Vagina (tissue), 2 donors: ENCODE measurements around the gene STAP1. TPM values are rescaled to one million over a fixed set of nuclear protein-coding genes. Genes with fewer than 3 reads are reported as not detected.

Source experiments
- DNase-seq, 2 donors: peaks; one replicate each; pipeline ENCODE4 v3.0.0-alpha.2; 2017; ENCODE audit errors: extremely low spot score in 2 of 2
- H3K27ac ChIP-seq: fragments of 200-600 bp; sonication (generic); one replicate; pipeline ENCODE4 v1.5.1; 2019
- H3K27me3 ChIP-seq: fragments of 200-600 bp; sonication (generic); one replicate; pipeline ENCODE4 v1.5.1; 2019
- H3K36me3 ChIP-seq, 2 donors: fragments of 200-600 bp; sonication (generic); one replicate each; pipeline ENCODE4 v1.5.1; 2017 to 2019
- H3K4me1 ChIP-seq: fragments of 200-600 bp; sonication (generic); one replicate; pipeline ENCODE4 v1.5.1; 2019
- H3K4me3 ChIP-seq, 2 donors: fragments of 200-600 bp; sonication (generic); 1 replicate in 1 of 2; 2 replicates in 1 of 2; pipeline ENCODE4 v1.5.1; 2016 to 2019
- H3K9me3 ChIP-seq: fragments of 200-600 bp; sonication (generic); one replicate; pipeline ENCODE4 v1.5.1; 2019
- CTCF ChIP-seq, 3 experiments: fragments of 450-650 bp in 2 of 3; fragments of 200-600 bp in 1 of 3; sonication (generic) in 1 of 3; IDR thresholded peaks; one replicate each; pipeline ENCODE4 v1.5.1; 2017 to 2019; ENCODE audit warnings: antibody characterized with exemption in 3 of 3, mild to moderate bottlenecking in 2 of 3, moderate library complexity in 2 of 3
- POLR2A ChIP-seq, 2 donors: fragments of 450-650 bp; IDR thresholded peaks; one replicate each; pipeline ENCODE4 v1.6.1; 2017; ENCODE audit warnings: antibody characterized with exemption in 2 of 2, mild to moderate bottlenecking in 2 of 2, moderate library complexity in 2 of 2
- POLR2AphosphoS5 ChIP-seq, 2 donors: sonication (generic); formaldehyde crosslinking; IDR thresholded peaks; one replicate each; pipeline ENCODE4 v1.9.0; 2017; ENCODE audit warnings: antibody characterized with exemption in 2 of 2, mild to moderate bottlenecking in 2 of 2, low read depth in 1 of 2; ENCODE audit not compliant: insufficient read depth in 1 of 2
- intact Hi-C: fragments of 100-400 bp; cut with DNase I; formaldehyde crosslinking; loops from one replicate; pipeline ENCODE4 v1.15.1; 2023
- total RNA-seq: library from RNA; depleted of rRNA; stranded (reverse); fragments of >200 nt; gene quantifications from one replicate; pipeline ENCODE4 v1.2.3, GENCODE V29; 2016

Gene STAP1
- total RNA-seq, 1 donor from 2014 or later = not detected

GRCh38 chr4:67587156-67587555, 28.6 kb downstream of the STAP1 start:
- no peaks in the 10 kb centered on the region for H3K9me3 ChIP-seq
- H3K36me3 ChIP-seq = no peaks in the 10 kb centered on the region
- H3K27ac ChIP-seq = no peak overlapping the region
- no peaks in the 10 kb centered on the region for H3K4me1 ChIP-seq
- no peak overlapping the region for H3K4me3 ChIP-seq
- TF ChIP-seq CTCF (IDR thresholded peaks at IDR 0.05) (no peak), POLR2AphosphoS5 (IDR thresholded peaks at IDR 0.05; ENCODE audit: insufficient read depth in 1 of 2, low read depth in 1 of 2) (no peak), POLR2A (IDR thresholded peaks at IDR 0.05) (no peak)
- no peak for DNase-seq
- H3K27me3 ChIP-seq = no peaks in the 10 kb centered on the region
- intact Hi-C loops = no loop called here

- intact Hi-C loops = no loop called here
- TF ChIP-seq POLR2A (IDR thresholded peaks at IDR 0.05) = no peak
- no peak for TF ChIP-seq CTCF (IDR thresholded peaks at IDR 0.05)
- no peak for TF ChIP-seq POLR2AphosphoS5 (IDR thresholded peaks at IDR 0.05; ENCODE audit: insufficient read depth in 1 of 2, low read depth in 1 of 2)
- no peaks in the 10 kb centered on the region for H3K27me3 ChIP-seq
Observed at GRCh38 chr4:67593741-67594175, 35.2 kb downstream of the STAP1 start.

GRCh38 chr4:67603310-67604028, 44.9 kb downstream of the STAP1 start:
- no peaks in the 10 kb centered on the region for H3K9me3 ChIP-seq
- H3K36me3 ChIP-seq = no peaks in the 10 kb centered on the region
- H3K4me1 ChIP-seq = no peaks in the 10 kb centered on the region
- no peaks in the 10 kb centered on the region for H3K27me3 ChIP-seq
- H3K27ac ChIP-seq = no peak overlapping the region
- TF ChIP-seq POLR2A (IDR thresholded peaks at IDR 0.05) = no peak
- no peak for TF ChIP-seq CTCF (IDR thresholded peaks at IDR 0.05)
- no peak for TF ChIP-seq POLR2AphosphoS5 (IDR thresholded peaks at IDR 0.05; ENCODE audit: insufficient read depth in 1 of 2, low read depth in 1 of 2)
- intact Hi-C loops = no loop called here
- no peak for DNase-seq
- H3K4me3 ChIP-seq = no peak overlapping the region

More at GRCh38 chr4:67593741-67594175, 35.2 kb downstream of the STAP1 start:
- H3K36me3 ChIP-seq = no peaks in the 10 kb centered on the region
- no peak for DNase-seq
- H3K9me3 ChIP-seq = no peaks in the 10 kb centered on the region
- no peaks in the 10 kb centered on the region for H3K4me1 ChIP-seq
- no peak overlapping the region for H3K4me3 ChIP-seq
- no peak overlapping the region for H3K27ac ChIP-seq

- no peaks in the 10 kb centered on the region for H3K9me3 ChIP-seq
- no peak overlapping the region for H3K4me3 ChIP-seq
- intact Hi-C loops = no loop called here
- no peaks in the 10 kb centered on the region for H3K36me3 ChIP-seq
- no peaks in the 10 kb centered on the region for H3K27me3 ChIP-seq
- no peak for DNase-seq
- H3K27ac ChIP-seq = no peak overlapping the region
- no peak for TF ChIP-seq CTCF (IDR thresholded peaks at IDR 0.05)
- TF ChIP-seq POLR2A (IDR thresholded peaks at IDR 0.05) = no peak
- TF ChIP-seq POLR2AphosphoS5 (IDR thresholded peaks at IDR 0.05; ENCODE audit: insufficient read depth in 1 of 2, low read depth in 1 of 2) = no peak
- no peaks in the 10 kb centered on the region for H3K4me1 ChIP-seq
Observed at GRCh38 chr4:67604029-67604381, 45.5 kb downstream of the STAP1 start.

GRCh38 chr4:67604749-67605148, 46.2 kb downstream of the STAP1 start:
- Histone ChIP-seq H3K9me3 (no peaks in the 10 kb centered on the region), H3K4me1 (no peaks in the 10 kb centered on the region), H3K36me3 (no peaks in the 10 kb centered on the region), H3K27ac (no peak overlapping the region), H3K27me3 (no peaks in the 10 kb centered on the region), H3K4me3 (no peak overlapping the region)
- TF ChIP-seq POLR2AphosphoS5 (IDR thresholded peaks at IDR 0.05; ENCODE audit: insufficient read depth in 1 of 2, low read depth in 1 of 2) = no peak
- TF ChIP-seq POLR2A (IDR thresholded peaks at IDR 0.05) = no peak
- no peak for TF ChIP-seq CTCF (IDR thresholded peaks at IDR 0.05)
- intact Hi-C loops = no loop called here
- DNase-seq = no peak
